Mucosa of rectum (tissue), 2 donors: ENCODE data around the gene MED27.

Experiments
- H3K27ac ChIP-seq, 2 donors: one replicate each; pipeline ENCODE4 v1.7.0; 2013; ENCODE audit warnings: inconsistent platforms in 2 of 2, low read depth in 2 of 2, low read length in 2 of 2
- H3K27me3 ChIP-seq, 2 donors: one replicate each; pipeline ENCODE4 v1.7.0; 2013; ENCODE audit warnings: low read length in 2 of 2; ENCODE audit not compliant: control insufficient read depth in 2 of 2, insufficient read depth in 2 of 2
- H3K36me3 ChIP-seq, 2 donors: one replicate each; pipeline ENCODE4 v1.7.0; 2013; ENCODE audit warnings: low read length in 2 of 2; ENCODE audit not compliant: control insufficient read depth in 2 of 2, insufficient read depth in 2 of 2
- H3K4me1 ChIP-seq, 2 donors: one replicate each; pipeline ENCODE4 v1.7.0; 2013; ENCODE audit warnings: low read length in 2 of 2, mild to moderate bottlenecking in 1 of 2; ENCODE audit not compliant: control insufficient read depth in 2 of 2, insufficient read depth in 2 of 2
- H3K4me3 ChIP-seq, 2 donors: one replicate each; pipeline ENCODE4 v1.7.0; 2013; ENCODE audit warnings: low read length in 2 of 2
- H3K9ac ChIP-seq, 2 donors: one replicate each; pipeline ENCODE4 v1.7.0; 2013; ENCODE audit warnings: low read length in 2 of 2, low read depth in 1 of 2, mild to moderate bottlenecking in 1 of 2
- H3K9me3 ChIP-seq, 2 donors: one replicate each; pipeline ENCODE4 v1.7.0; 2013; ENCODE audit warnings: low read length in 2 of 2; ENCODE audit not compliant: control insufficient read depth in 2 of 2
- donor health status: healthy.
- donor health status: Normal muscosa, but diverticular disease.

Gene MED27

GRCh38 chr9:131826053-131826452 lies 253.6 kb downstream of the MED27 start:
- Histone ChIP-seq H3K9ac (no peak overlapping the region), H3K27ac (no peak overlapping the region), H3K4me1 (no peaks in the 10 kb centered on the region), H3K4me3 (no peak overlapping the region), H3K9me3 (no peaks in the 10 kb centered on the region), H3K27me3 (peaks cover 0 to 3% of the 10 kb centered on the region in 2 donors), H3K36me3 (no peaks in the 10 kb centered on the region)

GRCh38 chr9:131824953-131825495 lies 254.6 kb downstream of the MED27 start:
- no peak overlapping the region for H3K4me3 ChIP-seq
- H3K4me1 ChIP-seq: no peaks in the 10 kb centered on the region
- H3K36me3 ChIP-seq: no peaks in the 10 kb centered on the region
- H3K27ac ChIP-seq: no peak overlapping the region
- no peak overlapping the region for H3K9ac ChIP-seq
- peaks cover 0 to 3% of the 10 kb centered on the region in 2 donors for H3K27me3 ChIP-seq
- H3K9me3 ChIP-seq: no peaks in the 10 kb centered on the region

GRCh38 chr9:131824155-131824594 lies 255.5 kb downstream of the MED27 start:
- no peak overlapping the region for H3K9ac ChIP-seq
- no peak overlapping the region for H3K4me3 ChIP-seq
- peaks cover 0 to 3% of the 10 kb centered on the region in 2 donors for H3K27me3 ChIP-seq
- H3K9me3 ChIP-seq: no peaks in the 10 kb centered on the region
- H3K4me1 ChIP-seq: no peaks in the 10 kb centered on the region
- no peaks in the 10 kb centered on the region for H3K36me3 ChIP-seq
- no peak overlapping the region for H3K27ac ChIP-seq

- H3K4me3 ChIP-seq: no peak overlapping the region
Observed at GRCh38 chr9:131823701-131824146, 255.9 kb downstream of the MED27 start.

GRCh38 chr9:131818089-131818488 lies 261.6 kb downstream of the MED27 start:
- Histone ChIP-seq H3K27ac (no peak overlapping the region), H3K9ac (no peak overlapping the region), H3K27me3 (peaks cover 0 to 4% of the 10 kb centered on the region in 2 donors), H3K36me3 (no peaks in the 10 kb centered on the region), H3K4me3 (no peak overlapping the region), H3K4me1 (no peaks in the 10 kb centered on the region), H3K9me3 (no peaks in the 10 kb centered on the region)

More at GRCh38 chr9:131823701-131824146, 255.9 kb downstream of the MED27 start:
- Histone ChIP-seq H3K4me1 (no peaks in the 10 kb centered on the region), H3K9ac (no peak overlapping the region), H3K9me3 (no peaks in the 10 kb centered on the region), H3K36me3 (no peaks in the 10 kb centered on the region), H3K27me3 (peaks cover 0 to 3% of the 10 kb centered on the region in 2 donors), H3K27ac (no peak overlapping the region)

- H3K9ac ChIP-seq: no peak overlapping the region
- no peak overlapping the region for H3K27ac ChIP-seq
- no peak overlapping the region for H3K4me3 ChIP-seq
- no peaks in the 10 kb centered on the region for H3K4me1 ChIP-seq
- peaks cover 0 to 4% of the 10 kb centered on the region in 2 donors for H3K27me3 ChIP-seq
- H3K36me3 ChIP-seq: no peaks in the 10 kb centered on the region
- H3K9me3 ChIP-seq: no peaks in the 10 kb centered on the region
Observed at GRCh38 chr9:131817627-131818026, 262.0 kb downstream of the MED27 start.

GRCh38 chr9:131817073-131817472 lies 262.6 kb downstream of the MED27 start:
- Histone ChIP-seq H3K36me3 (no peaks in the 10 kb centered on the region), H3K4me1 (no peaks in the 10 kb centered on the region), H3K9me3 (no peaks in the 10 kb centered on the region), H3K4me3 (no peak overlapping the region), H3K9ac (no peak overlapping the region), H3K27me3 (peaks cover 0 to 4% of the 10 kb centered on the region in 2 donors), H3K27ac (no peak overlapping the region)

GRCh38 chr9:131815970-131816873 lies 263.4 kb downstream of the MED27 start:
- H3K4me1 ChIP-seq: no peaks in the 10 kb centered on the region
- no peaks in the 10 kb centered on the region for H3K36me3 ChIP-seq
- H3K27me3 ChIP-seq: peaks cover 0 to 7% of the 10 kb centered on the region in 2 donors
- H3K27ac ChIP-seq: no peak overlapping the region
- H3K4me3 ChIP-seq: no peak overlapping the region
- no peak overlapping the region for H3K9ac ChIP-seq
- no peaks in the 10 kb centered on the region for H3K9me3 ChIP-seq

GRCh38 chr9:131814707-131815106 lies 265.0 kb downstream of the MED27 start:
- peaks cover 4 to 7% of the 10 kb centered on the region in 2 donors for H3K27me3 ChIP-seq
- no peak overlapping the region for H3K27ac ChIP-seq
- H3K4me3 ChIP-seq: no peak overlapping the region
- H3K36me3 ChIP-seq: no peaks in the 10 kb centered on the region
- H3K9me3 ChIP-seq: no peaks in the 10 kb centered on the region
- no peak overlapping the region for H3K9ac ChIP-seq
- H3K4me1 ChIP-seq: no peaks in the 10 kb centered on the region

GRCh38 chr9:131813116-131813515 lies 266.6 kb downstream of the MED27 start:
- H3K4me1 ChIP-seq: no peaks in the 10 kb centered on the region
- no peak overlapping the region for H3K9ac ChIP-seq
- peaks cover 7% of the 10 kb centered on the region in 2 donors for H3K27me3 ChIP-seq

More at GRCh38 chr9:131813116-131813515, 266.6 kb downstream of the MED27 start:
- Histone ChIP-seq H3K4me3 (no peak overlapping the region), H3K9me3 (no peaks in the 10 kb centered on the region), H3K36me3 (no peaks in the 10 kb centered on the region), H3K27ac (no peak overlapping the region)
